Fibroblast of villous mesenchyme (primary cell): Measurements from ENCODE around the gene ZFP36L2. TPM values are rescaled to one million over a fixed set of nuclear protein-coding genes. Genes with fewer than 3 reads are reported as not detected.

Experiments used
- DNase-seq: peaks from one replicate; pipeline ENCODE4 v3.0.0-alpha.2; 2010; ENCODE audit warnings: low read depth
- H3K4me3 ChIP-seq: 2 replicates; pipeline ENCODE4 v1.5.1; 2011; ENCODE audit warnings: low read depth, mild to moderate bottlenecking, low read length
- CTCF ChIP-seq: IDR thresholded peaks from 2 replicates; pipeline ENCODE4 v1.5.1; 2012; ENCODE audit warnings: low read depth, mild to moderate bottlenecking, low read length; ENCODE audit not compliant: insufficient read depth
- total RNA-seq: library from RNA; depleted of rRNA; stranded (reverse); fragments of >200 nt; gene quantifications from 2 replicates; pipeline ENCODE4 v1.2.3, GENCODE V29; 2012

Gene ZFP36L2
- total RNA-seq, 1 donor = 25.9 TPM

- no peak for TF ChIP-seq CTCF
- DNase-seq = no peak
These were observed 17.1 kb downstream of the ZFP36L2 start for GRCh38 chr2:43209204-43209717.

GRCh38 chr2:43207553-43208300 lies 18.7 kb downstream of the ZFP36L2 start:
- DNase-seq = no peak
- no peak for TF ChIP-seq CTCF
- H3K4me3 ChIP-seq = no peak overlapping the region

More at GRCh38 chr2:43209204-43209717, 17.1 kb downstream of the ZFP36L2 start:
- no peak overlapping the region for H3K4me3 ChIP-seq

GRCh38 chr2:43206602-43207001 lies 19.8 kb downstream of the ZFP36L2 start:
- H3K4me3 ChIP-seq = no peak overlapping the region
- DNase-seq = no peak
- TF ChIP-seq CTCF = no peak

GRCh38 chr2:43203373-43203772 lies 23.0 kb downstream of the ZFP36L2 start:
- no peak for TF ChIP-seq CTCF
- H3K4me3 ChIP-seq = no peak overlapping the region
- no peak for DNase-seq

- H3K4me3 ChIP-seq = no peak overlapping the region
- TF ChIP-seq CTCF = no peak
- no peak for DNase-seq
These were observed 24.1 kb downstream of the ZFP36L2 start for GRCh38 chr2:43202289-43202688.

GRCh38 chr2:43201497-43201896 lies 24.9 kb downstream of the ZFP36L2 start:
- no peak for TF ChIP-seq CTCF
- H3K4me3 ChIP-seq = no peak overlapping the region
- no peak for DNase-seq
